Measurements from ENCODE around the gene C2CD4C. TPM values are rescaled to one million over a fixed set of nuclear protein-coding genes. Genes with fewer than 3 reads are reported as not detected.

The C2CD4C gene
- total RNA-seq, 4 donors from 2014 or later: 0.54 to 14.7 (median 4.9) TPM

DNA sequence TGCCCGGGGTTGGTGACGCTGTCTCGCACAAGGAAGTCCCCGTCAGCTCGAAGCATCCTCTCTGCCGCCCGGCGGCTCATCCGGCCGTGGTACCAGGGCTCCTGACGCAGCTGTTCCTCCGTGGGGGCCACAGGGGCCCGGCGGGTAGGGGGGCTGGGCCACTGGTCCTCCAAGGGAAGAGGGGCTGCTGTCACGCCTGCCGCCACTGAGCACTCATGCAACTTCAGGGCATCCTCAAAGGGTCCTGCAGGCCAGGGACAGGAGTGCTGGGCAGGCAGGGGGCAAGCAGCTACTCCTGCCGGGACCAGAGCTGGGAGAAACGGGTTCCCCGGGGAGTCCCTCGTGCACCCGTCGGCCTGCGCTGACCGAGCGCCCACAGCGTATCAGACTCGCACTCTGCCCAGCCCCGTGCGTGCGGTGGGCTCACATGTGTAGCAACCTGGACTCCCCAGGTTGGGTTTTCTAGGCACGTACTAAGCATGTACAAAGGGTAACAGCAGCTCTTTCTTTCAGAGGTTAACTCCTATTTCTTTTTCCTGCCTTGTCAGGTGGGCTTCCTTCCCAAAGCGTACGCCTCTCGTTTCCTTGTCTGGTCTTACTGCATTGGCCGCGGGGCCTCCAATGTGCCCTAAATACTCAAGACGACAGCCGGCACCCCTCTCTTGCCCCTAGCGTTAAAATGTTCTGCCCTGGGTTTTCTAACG lies 13.4 kb upstream of the C2CD4C start:
- no peaks in the 10 kb centered on the region for H3K36me3 ChIP-seq
- H3K27ac ChIP-seq: no peak overlapping the region
- H3K4me1 ChIP-seq: no peaks in the 10 kb centered on the region
- DNase-seq: no peak
- no peaks in the 10 kb centered on the region for H3K9me3 ChIP-seq
- no peaks in the 10 kb centered on the region for H3K27me3 ChIP-seq
- TF ChIP-seq, protein P1, sequence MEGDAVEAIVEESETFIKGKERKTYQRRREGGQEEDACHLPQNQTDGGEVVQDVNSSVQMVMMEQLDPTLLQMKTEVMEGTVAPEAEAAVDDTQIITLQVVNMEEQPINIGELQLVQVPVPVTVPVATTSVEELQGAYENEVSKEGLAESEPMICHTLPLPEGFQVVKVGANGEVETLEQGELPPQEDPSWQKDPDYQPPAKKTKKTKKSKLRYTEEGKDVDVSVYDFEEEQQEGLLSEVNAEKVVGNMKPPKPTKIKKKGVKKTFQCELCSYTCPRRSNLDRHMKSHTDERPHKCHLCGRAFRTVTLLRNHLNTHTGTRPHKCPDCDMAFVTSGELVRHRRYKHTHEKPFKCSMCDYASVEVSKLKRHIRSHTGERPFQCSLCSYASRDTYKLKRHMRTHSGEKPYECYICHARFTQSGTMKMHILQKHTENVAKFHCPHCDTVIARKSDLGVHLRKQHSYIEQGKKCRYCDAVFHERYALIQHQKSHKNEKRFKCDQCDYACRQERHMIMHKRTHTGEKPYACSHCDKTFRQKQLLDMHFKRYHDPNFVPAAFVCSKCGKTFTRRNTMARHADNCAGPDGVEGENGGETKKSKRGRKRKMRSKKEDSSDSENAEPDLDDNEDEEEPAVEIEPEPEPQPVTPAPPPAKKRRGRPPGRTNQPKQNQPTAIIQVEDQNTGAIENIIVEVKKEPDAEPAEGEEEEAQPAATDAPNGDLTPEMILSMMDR (IDR thresholded peaks at IDR 0.05): no peak
- intact Hi-C loops (cut with DNase I): no loop called here
- 80 to 89% methylated on average over 21 to 38 of the region's 40 CpGs for WGBS, 2 donors
- H3K4me3 ChIP-seq (replicated peaks in 1 of 3): no peak overlapping the region

DNA sequence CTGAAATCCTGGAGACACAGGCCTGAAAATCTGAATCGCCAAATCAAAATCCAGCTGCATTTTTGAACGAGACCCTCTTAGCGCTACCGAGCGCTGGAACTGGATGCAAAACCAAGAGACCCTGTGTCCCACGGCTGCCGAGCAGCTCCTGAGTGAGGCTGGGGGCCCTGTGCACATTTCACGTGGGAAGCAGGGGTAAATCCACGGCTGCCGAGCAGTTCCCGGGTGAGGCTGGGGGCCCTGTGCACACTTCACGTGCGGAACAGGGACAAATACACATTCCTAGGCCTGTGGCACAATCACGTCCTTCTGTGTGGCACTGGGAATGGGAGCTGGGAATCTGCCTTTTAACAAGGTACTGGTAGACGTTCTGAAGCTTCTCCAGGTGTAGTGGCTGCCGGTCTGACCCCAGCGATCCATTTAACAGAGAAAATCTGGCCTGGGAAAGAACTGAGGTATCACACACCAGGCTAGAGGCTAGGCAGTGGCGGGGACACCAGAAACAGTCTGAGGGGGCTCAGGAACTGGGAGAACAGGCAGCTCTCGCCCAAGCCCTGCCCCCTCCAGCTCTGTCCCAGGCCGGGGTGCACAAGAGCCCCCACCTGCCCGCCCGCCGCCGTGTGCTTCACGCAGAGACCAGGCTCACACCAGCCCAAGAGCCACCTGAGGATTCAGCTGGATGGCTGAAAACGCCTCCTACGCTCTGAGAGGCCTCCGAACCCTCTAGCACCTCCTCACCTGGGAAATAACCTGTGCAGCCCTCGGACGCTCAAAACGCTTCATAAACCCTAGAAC lies 11.0 kb upstream of the C2CD4C start:
- Histone ChIP-seq H3K4me1 (no peaks in the 10 kb centered on the region), H3K27ac (no peak overlapping the region), H3K36me3 (no peaks in the 10 kb centered on the region), H3K27me3 (no peaks in the 10 kb centered on the region), H3K4me3 (replicated peaks in 1 of 3) (no peak overlapping the region), H3K9me3 (no peaks in the 10 kb centered on the region)
- intact Hi-C loops (cut with DNase I): no loop called here
- TF ChIP-seq, protein P1 (IDR thresholded peaks at IDR 0.05): no peak
- TF ChIP-seq POLR2A (IDR thresholded peaks at IDR 0.05): no peak
- WGBS, 2 donors: 74 to 86% methylated on average over 28 to 31 of the region's 31 CpGs
- DNase-seq: no peak

DNA sequence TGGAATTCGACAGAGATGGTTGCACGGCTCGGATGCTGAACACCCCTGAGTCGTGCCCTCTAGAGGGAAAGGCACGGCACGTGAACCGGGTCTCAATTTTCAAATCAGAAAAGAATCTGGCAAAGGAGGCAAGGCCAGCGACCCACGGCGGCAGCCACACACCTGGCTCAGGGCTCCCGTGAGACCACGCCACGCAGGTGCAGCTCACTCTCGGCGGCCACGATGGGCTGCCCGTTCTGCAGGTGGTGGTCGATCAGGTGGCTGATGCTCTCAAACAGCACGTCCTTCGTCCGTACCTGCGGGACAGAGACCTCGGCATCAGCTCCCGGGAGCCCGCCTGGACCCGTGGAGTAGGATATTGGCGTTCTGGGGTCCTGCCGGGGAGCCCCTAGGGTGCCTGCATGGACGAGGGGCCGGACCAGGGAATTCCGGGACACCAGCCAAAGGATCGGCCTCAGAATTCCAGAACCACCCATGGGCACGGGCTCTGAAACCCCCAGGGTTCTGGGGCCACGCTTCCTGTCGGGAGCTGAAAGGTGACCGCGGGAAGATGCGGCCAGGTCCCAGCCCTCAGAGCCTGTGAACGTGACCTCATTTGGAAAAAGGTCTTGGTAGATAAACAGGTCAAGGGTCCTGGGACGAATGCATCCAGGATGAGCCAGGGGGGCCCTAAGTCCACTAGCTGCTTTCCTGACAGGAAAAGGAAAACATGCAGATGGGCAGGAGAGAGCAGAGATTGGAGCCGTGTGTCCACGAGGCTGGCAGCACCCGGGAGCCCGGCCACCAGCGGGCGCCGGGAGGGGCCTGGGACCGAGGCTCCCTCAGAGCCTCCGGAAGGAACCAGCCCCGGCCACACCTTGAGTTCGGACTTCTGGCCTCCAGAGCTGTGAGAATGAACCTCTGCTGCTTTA lies 10.1 kb upstream of the C2CD4C start:
- DNase-seq: peak in 1 of 2 donors; percentile 3
- Histone ChIP-seq H3K27ac (no peak overlapping the region), H3K4me3 (replicated peaks in 1 of 3) (no peak overlapping the region), H3K4me1 (no peaks in the 10 kb centered on the region), H3K9me3 (no peaks in the 10 kb centered on the region), H3K27me3 (no peaks in the 10 kb centered on the region), H3K36me3 (no peaks in the 10 kb centered on the region)
- 75 to 82% methylated on average over 36 to 47 of the region's 51 CpGs for WGBS, 2 donors
- TF ChIP-seq, protein P1 (IDR thresholded peaks at IDR 0.05): no peak
- intact Hi-C loops (cut with DNase I): no loop called here

DNA sequence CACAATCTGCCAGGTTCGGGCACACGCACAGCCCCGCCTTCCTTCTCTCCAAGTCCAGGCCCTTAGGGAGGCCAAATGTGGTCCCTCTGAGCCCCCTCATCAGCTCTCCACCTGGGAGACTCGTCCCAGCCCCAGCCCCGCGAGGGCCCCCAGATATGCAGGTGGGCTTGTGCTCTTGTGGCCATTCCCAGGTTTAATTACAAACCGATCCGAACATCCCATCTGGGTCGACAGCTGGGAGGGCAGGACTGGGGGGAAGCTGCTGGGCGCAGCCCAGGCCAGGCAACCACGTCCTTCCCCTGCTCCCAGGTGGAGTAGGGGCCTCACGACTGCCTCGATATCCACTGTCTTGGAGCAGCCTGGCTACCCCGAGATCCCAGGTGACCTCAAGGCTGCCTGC lies 7.5 kb upstream of the C2CD4C start:
- Histone ChIP-seq H3K27me3 (no peaks in the 10 kb centered on the region), H3K36me3 (no peaks in the 10 kb centered on the region), H3K4me1 (no peaks in the 10 kb centered on the region), H3K4me3 (replicated peaks in 1 of 3) (no peak overlapping the region), H3K9me3 (no peaks in the 10 kb centered on the region), H3K27ac (no peak overlapping the region)
- DNase-seq: no peak
- 91 to 94% methylated on average over 9 to 13 of the region's 14 CpGs for WGBS, 2 donors
- intact Hi-C loops (cut with DNase I): no loop called here
- no peak for TF ChIP-seq POLR2A (IDR thresholded peaks at IDR 0.05)
- TF ChIP-seq, protein P1 (IDR thresholded peaks at IDR 0.05): no peak
